ENCODE results near the gene KRT7.

The KRT7 gene

DNA sequence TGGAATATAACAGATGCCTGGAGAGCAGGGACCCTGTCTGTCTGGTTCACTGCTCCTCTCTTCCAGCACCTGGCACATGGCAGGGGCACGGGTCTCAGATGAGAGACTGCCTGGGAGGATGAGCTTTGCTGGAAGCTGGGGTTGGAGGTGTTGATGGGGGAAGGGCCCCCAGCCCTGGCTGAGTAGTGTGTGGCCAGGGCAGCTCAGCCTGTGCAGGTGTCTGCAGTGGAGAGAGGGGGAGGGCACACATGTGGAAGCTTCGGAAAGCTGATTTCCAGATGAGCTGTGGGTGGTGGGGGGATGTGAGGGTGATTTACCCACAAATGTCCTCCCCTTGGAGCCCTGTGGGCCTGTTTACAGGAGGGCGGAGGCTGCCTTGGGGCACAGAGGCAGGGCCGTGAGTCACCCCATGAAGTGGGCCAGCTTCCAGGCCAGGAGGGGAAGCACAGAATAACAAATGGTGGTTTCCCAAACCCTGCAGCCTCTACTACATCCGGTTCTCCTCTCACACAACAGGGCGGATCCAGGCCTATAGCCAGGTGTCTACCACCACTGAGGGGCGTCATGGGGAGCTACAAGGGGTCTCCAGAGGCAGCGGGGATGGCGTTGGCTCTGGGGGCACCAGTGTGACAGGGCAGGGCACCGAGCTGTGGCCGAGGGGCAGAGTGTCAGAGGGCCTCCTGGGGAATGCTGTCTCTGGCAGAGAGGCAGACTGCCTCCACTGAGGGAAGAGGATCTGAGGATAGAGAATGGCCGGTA lies 11.0 kb downstream of the KRT7 start:
- Histone ChIP-seq H3K18ac (ENCODE audit: low read depth in 1 of 2, low read length in 2 of 2) (peak overlapping the region; percentile 29 to 57), H4K8ac (ENCODE audit: low read length) (peak overlapping the region; percentile 83), H3K27me3 (ENCODE audit: control insufficient read depth in 1 of 2, insufficient read depth in 1 of 2, low read length in 2 of 2) (peaks cover 0 to 8% of the 10 kb centered on the region in 2 experiments), H3K23ac (ENCODE audit: low read length in 2 of 2) (no peak overlapping the region), H3K27ac (ENCODE audit: low read length, poor library complexity, severe bottlenecking) (peak overlapping the region; percentile 94), H3K36me3 (ENCODE audit: control insufficient read depth in 1 of 2, insufficient read depth in 2 of 2, low read depth in 1 of 2, low read length in 2 of 2) (peaks cover 0 to 5% of the 10 kb centered on the region in 2 experiments), H2AK5ac (ENCODE audit: low read length, severe bottlenecking) (peak overlapping the region; percentile 30), H3K79me1 (replicated peaks; ENCODE audit: low read length, poor library complexity, severe bottlenecking) (no peaks in the 10 kb centered on the region), H3K4me1 (ENCODE audit: control insufficient read depth, insufficient read depth, low read depth, low read length) (peaks cover 53% of the 10 kb centered on the region), H2BK12ac (ENCODE audit: low read length in 2 of 2) (peak overlapping the region in 1 of 2 experiments; percentile 45), H2BK120ac (ENCODE audit: low read depth, low read length) (no peak overlapping the region), H3K14ac (ENCODE audit: low read length in 2 of 2) (peak overlapping the region in 1 of 2 experiments; percentile 63), H2BK15ac (ENCODE audit: low read depth, poor library complexity, severe bottlenecking) (no peak overlapping the region), H3K4me3 (ENCODE audit: insufficient read depth in 1 of 2, low read depth in 1 of 2, low read length in 2 of 2) (peak overlapping the region in 1 of 2 experiments; percentile 6), H3K4me2 (ENCODE audit: low read length, poor library complexity, severe bottlenecking) (peak overlapping the region; percentile 8), H2AFZ (ENCODE audit: low read depth, low read length) (no peak overlapping the region), H3K9me3 (ENCODE audit: control insufficient read depth, low read length) (no peaks in the 10 kb centered on the region), H2BK5ac (ENCODE audit: low read depth, low read length, poor library complexity, severe bottlenecking) (peak overlapping the region; percentile 59), H3K9ac (ENCODE audit: low read length) (peak overlapping the region; percentile 45), H4K91ac (ENCODE audit: low read length) (peak overlapping the region; percentile 36), H3K4ac (ENCODE audit: low read depth in 1 of 2, low read length in 2 of 2) (peak overlapping the region in 1 of 2 experiments; percentile 1)
- 60% methylated on average over 12 of the region's 12 CpGs for WGBS
- peak; percentile 88 for DNase-seq

GRCh38 chr12:52244615-52244994 lies 11.6 kb downstream of the KRT7 start:
- Histone ChIP-seq H3K23ac (ENCODE audit: low read length in 2 of 2) (no peak overlapping the region), H3K18ac (ENCODE audit: low read depth in 1 of 2, low read length in 2 of 2) (peak overlapping the region in 1 of 2 experiments; percentile 29)
- 33% methylated on average over 1 of the region's 3 CpGs for WGBS

GRCh38 chr12:52245259-52245961 lies 12.4 kb downstream of the KRT7 start:
- WGBS: 94% methylated on average over 20 of the region's 20 CpGs
- Histone ChIP-seq H2BK12ac (ENCODE audit: low read length in 2 of 2) (no peak overlapping the region), H2BK120ac (ENCODE audit: low read depth, low read length) (no peak overlapping the region), H2AK5ac (ENCODE audit: low read length, severe bottlenecking) (peak overlapping the region; percentile 70), H3K18ac (ENCODE audit: low read depth in 1 of 2, low read length in 2 of 2) (no peak overlapping the region), H2AFZ (ENCODE audit: low read depth, low read length) (no peak overlapping the region), H3K4ac (ENCODE audit: low read depth in 1 of 2, low read length in 2 of 2) (no peak overlapping the region), H4K8ac (ENCODE audit: low read length) (no peak overlapping the region), H3K27ac (ENCODE audit: low read length, poor library complexity, severe bottlenecking) (no peak overlapping the region), H3K4me2 (ENCODE audit: low read length, poor library complexity, severe bottlenecking) (no peak overlapping the region), H4K91ac (ENCODE audit: low read length) (no peak overlapping the region), H3K4me3 (ENCODE audit: insufficient read depth in 1 of 2, low read depth in 1 of 2, low read length in 2 of 2) (no peak overlapping the region), H3K14ac (ENCODE audit: low read length in 2 of 2) (peak overlapping the region in 1 of 2 experiments; percentile 5), H3K23ac (ENCODE audit: low read length in 2 of 2) (no peak overlapping the region), H2BK15ac (ENCODE audit: low read depth, poor library complexity, severe bottlenecking) (no peak overlapping the region), H3K79me1 (replicated peaks; ENCODE audit: low read length, poor library complexity, severe bottlenecking) (no peaks in the 10 kb centered on the region), H3K9me3 (ENCODE audit: control insufficient read depth, low read length) (no peaks in the 10 kb centered on the region), H3K36me3 (ENCODE audit: control insufficient read depth in 1 of 2, insufficient read depth in 2 of 2, low read depth in 1 of 2, low read length in 2 of 2) (peaks cover 0 to 5% of the 10 kb centered on the region in 2 experiments), H3K4me1 (ENCODE audit: control insufficient read depth, insufficient read depth, low read depth, low read length) (peaks cover 65% of the 10 kb centered on the region), H3K9ac (ENCODE audit: low read length) (no peak overlapping the region), H2BK5ac (ENCODE audit: low read depth, low read length, poor library complexity, severe bottlenecking) (no peak overlapping the region), H3K27me3 (ENCODE audit: control insufficient read depth in 1 of 2, insufficient read depth in 1 of 2, low read length in 2 of 2) (peaks cover 0 to 22% of the 10 kb centered on the region in 2 experiments)
- DNase-seq: no peak

More at GRCh38 chr12:52244615-52244994, 11.6 kb downstream of the KRT7 start:
- H4K8ac ChIP-seq (ENCODE audit: low read length): peak overlapping the region; percentile 83
- peaks cover 0 to 14% of the 10 kb centered on the region in 2 experiments for H3K27me3 ChIP-seq (ENCODE audit: control insufficient read depth in 1 of 2, insufficient read depth in 1 of 2, low read length in 2 of 2)
- no peak overlapping the region for H3K4me3 ChIP-seq (ENCODE audit: insufficient read depth in 1 of 2, low read depth in 1 of 2, low read length in 2 of 2)
- H2BK5ac ChIP-seq (ENCODE audit: low read depth, low read length, poor library complexity, severe bottlenecking): peak overlapping the region; percentile 46
- H3K4me1 ChIP-seq (ENCODE audit: control insufficient read depth, insufficient read depth, low read depth, low read length): peaks cover 57% of the 10 kb centered on the region
- no peak overlapping the region for H3K14ac ChIP-seq (ENCODE audit: low read length in 2 of 2)
- no peaks in the 10 kb centered on the region for H3K9me3 ChIP-seq (ENCODE audit: control insufficient read depth, low read length)
- no peak overlapping the region for H2AFZ ChIP-seq (ENCODE audit: low read depth, low read length)
- DNase-seq: peak; percentile 29
- H3K9ac ChIP-seq (ENCODE audit: low read length): peak overlapping the region; percentile 45
- H4K91ac ChIP-seq (ENCODE audit: low read length): peak overlapping the region; percentile 36
- no peak overlapping the region for H2BK120ac ChIP-seq (ENCODE audit: low read depth, low read length)
- peak overlapping the region; percentile 24 for H2AK5ac ChIP-seq (ENCODE audit: low read length, severe bottlenecking)
- H3K27ac ChIP-seq (ENCODE audit: low read length, poor library complexity, severe bottlenecking): peak overlapping the region; percentile 94
- H3K4me2 ChIP-seq (ENCODE audit: low read length, poor library complexity, severe bottlenecking): no peak overlapping the region
- peaks cover 0 to 5% of the 10 kb centered on the region in 2 experiments for H3K36me3 ChIP-seq (ENCODE audit: control insufficient read depth in 1 of 2, insufficient read depth in 2 of 2, low read depth in 1 of 2, low read length in 2 of 2)
- peak overlapping the region in 1 of 2 experiments; percentile 1 for H3K4ac ChIP-seq (ENCODE audit: low read depth in 1 of 2, low read length in 2 of 2)
- no peaks in the 10 kb centered on the region for H3K79me1 ChIP-seq (replicated peaks; ENCODE audit: low read length, poor library complexity, severe bottlenecking)
- peak overlapping the region in 1 of 2 experiments; percentile 45 for H2BK12ac ChIP-seq (ENCODE audit: low read length in 2 of 2)
- no peak overlapping the region for H2BK15ac ChIP-seq (ENCODE audit: low read depth, poor library complexity, severe bottlenecking)

Data from mesenchymal stem cell (in vitro differentiated cells and primary cell).